HL-60 (cell line): ENCODE measurements around the gene KIAA0930.

ENCODE experiments used
- DNase-seq, 2 experiments: peaks; one replicate each; pipeline ENCODE4 v3.0.0-alpha.2; 2010 to 2020; ENCODE audit warnings: low read depth in 1 of 2, low spot score in 1 of 2
- H3K27ac ChIP-seq: fragments of 250-450 bp; sonication (Bioruptor Pico); replicated peaks from 2 replicates; pipeline ENCODE4 v1.5.1; 2020; ENCODE audit warnings: mild to moderate bottlenecking, moderate library complexity
- H3K27me3 ChIP-seq: fragments of 250-450 bp; sonication (Bioruptor Pico); 2 replicates; pipeline ENCODE4 v1.5.1; 2021; ENCODE audit warnings: mild to moderate bottlenecking, moderate library complexity; ENCODE audit not compliant: insufficient read depth, poor library complexity, severe bottlenecking
- H3K4me3 ChIP-seq: replicated peaks from 2 replicates; pipeline ENCODE4 v1.5.1; 2011; ENCODE audit warnings: mild to moderate bottlenecking, control low read depth, low read length; ENCODE audit not compliant: insufficient read depth
- CTCF ChIP-seq: IDR thresholded peaks from one replicate; pipeline ENCODE4 v1.5.1; 2011; ENCODE audit warnings: low read length, control low read depth, inconsistent platforms; ENCODE audit not compliant: insufficient read depth
- GABPA ChIP-seq: IDR thresholded peaks from 2 replicates; pipeline ENCODE4 v1.6.1; 2012; ENCODE audit warnings: low read depth
- POLR2AphosphoS5 ChIP-seq: IDR thresholded peaks from 2 replicates; pipeline ENCODE4 v1.6.1; 2012; ENCODE audit warnings: low read depth
- REST ChIP-seq: IDR thresholded peaks from 2 replicates; pipeline ENCODE4 v1.6.1; 2012; ENCODE audit warnings: low read depth; ENCODE audit not compliant: insufficient replicate concordance
- SPI1 ChIP-seq: IDR thresholded peaks from 2 replicates; pipeline ENCODE4 v1.6.1; 2012; ENCODE audit warnings: low read depth, mild to moderate bottlenecking, borderline replicate concordance

The KIAA0930 gene

GRCh38 chr22:45205276-45205925 is 35.3 kb downstream of the KIAA0930 start:
- no peaks in the 10 kb centered on the region for H3K27me3 ChIP-seq
- TF ChIP-seq GABPA (no peak), SPI1 (no peak), POLR2AphosphoS5 (no peak), CTCF (no peak), REST (no peak)
- DNase-seq: no peak
- H3K4me3 ChIP-seq: no peak overlapping the region
- no peak overlapping the region for H3K27ac ChIP-seq

- Histone ChIP-seq H3K27ac (no peak overlapping the region), H3K27me3 (no peaks in the 10 kb centered on the region), H3K4me3 (no peak overlapping the region)
- no peak for DNase-seq
- no peak for TF ChIP-seq POLR2AphosphoS5
- TF ChIP-seq CTCF: no peak
- TF ChIP-seq SPI1: no peak
- TF ChIP-seq REST: no peak
- no peak for TF ChIP-seq GABPA
Measured at GRCh38 chr22:45204819-45205218, 35.9 kb downstream of the KIAA0930 start.

GRCh38 chr22:45204241-45204640 is 36.5 kb downstream of the KIAA0930 start:
- H3K4me3 ChIP-seq: no peak overlapping the region
- H3K27me3 ChIP-seq: no peaks in the 10 kb centered on the region
- TF ChIP-seq GABPA (no peak), POLR2AphosphoS5 (no peak), REST (no peak)
- no peak for DNase-seq
- H3K27ac ChIP-seq: no peak overlapping the region
